DND-41 (cell line): ENCODE measurements around the gene FADS1.

Experiments
- ATAC-seq: fragments of 200-7000 bp; cut with Tn5 transposase; 3 replicates; pipeline ENCODE4 v1.9.1; 2021; ENCODE audit warnings: low read depth; ENCODE audit not compliant: insufficient read depth
- DNase-seq: peaks from one replicate; pipeline ENCODE4 v3.0.0-alpha.2; 2020
- H2AFZ ChIP-seq: 2 replicates; pipeline ENCODE4 v1.6.0; 2012; ENCODE audit warnings: low read depth, low read length
- H3K27ac ChIP-seq: 2 replicates; pipeline ENCODE4 v1.5.1; 2012; ENCODE audit warnings: low read length, inconsistent platforms
- H3K27me3 ChIP-seq: fragments of 200-600 bp; sonication (generic); 2 replicates; pipeline ENCODE4 v1.6.0; 2012; ENCODE audit warnings: low read length, mild to moderate bottlenecking, inconsistent platforms; ENCODE audit not compliant: insufficient read depth, poor library complexity
- H3K36me3 ChIP-seq: 2 replicates; pipeline ENCODE4 v1.5.1; 2012; ENCODE audit warnings: low read length, inconsistent platforms; ENCODE audit not compliant: insufficient read depth
- H3K4me1 ChIP-seq: 2 replicates; pipeline ENCODE4 v1.5.1; 2012; ENCODE audit warnings: mild to moderate bottlenecking, low read length; ENCODE audit not compliant: insufficient read depth
- H3K4me2 ChIP-seq: 2 replicates; pipeline ENCODE4 v1.6.0; 2012; ENCODE audit warnings: mild to moderate bottlenecking, moderate library complexity, low read length, inconsistent platforms; ENCODE audit not compliant: insufficient read depth
- H3K4me3 ChIP-seq, 2 experiments: fragments of 200-600 bp in 1 of 2; shearing (Covaris generic) in 1 of 2; 2 replicates each; pipeline ENCODE4 v1.5.1; 2012 to 2016; ENCODE audit warnings: inconsistent platforms in 2 of 2, low read length in 2 of 2, mild to moderate bottlenecking in 2 of 2, low read depth in 1 of 2, moderate library complexity in 1 of 2
- H3K79me2 ChIP-seq: 2 replicates; pipeline ENCODE4 v1.6.0; 2012; ENCODE audit warnings: low read length, inconsistent platforms; ENCODE audit not compliant: insufficient read depth
- H3K9ac ChIP-seq: 2 replicates; pipeline ENCODE4 v1.6.0; 2012; ENCODE audit warnings: low read depth, mild to moderate bottlenecking, inconsistent platforms, low read length, moderate library complexity
- H3K9me3 ChIP-seq: 2 replicates; pipeline ENCODE4 v1.5.1; 2012; ENCODE audit warnings: low read length, moderate library complexity, mild to moderate bottlenecking, inconsistent platforms; ENCODE audit not compliant: insufficient read depth, severe bottlenecking
- H4K20me1 ChIP-seq: 2 replicates; pipeline ENCODE4 v1.6.0; 2012; ENCODE audit warnings: low read length; ENCODE audit not compliant: insufficient read depth
- EZH2 ChIP-seq: IDR thresholded peaks from 3 replicates; pipeline ENCODE4 v1.6.1; 2012; ENCODE audit warnings: borderline replicate concordance, low read depth, mild to moderate bottlenecking, moderate library complexity, low read length, inconsistent platforms; ENCODE audit not compliant: severe bottlenecking
- TF ChIP-seq, protein P1 (sequence below): IDR thresholded peaks from 2 replicates; pipeline ENCODE4 v1.5.1; 2012; ENCODE audit warnings: borderline replicate concordance, low read length, moderate library complexity, mild to moderate bottlenecking; ENCODE audit not compliant: poor library complexity, severe bottlenecking; ENCODE audit errors: extremely low read depth

Gene FADS1

GRCh38 chr11:61776561-61777075 is 40.2 kb downstream of the FADS1 start:
- no peaks in the 10 kb centered on the region for H3K4me1 ChIP-seq
- no peaks in the 10 kb centered on the region for H3K36me3 ChIP-seq
- H3K79me2 ChIP-seq, result no peaks in the 10 kb centered on the region
- H4K20me1 ChIP-seq, result peaks cover 9% of the 10 kb centered on the region; the same call in 1 of the 2 replicates
- no peak overlapping the region for H3K4me3 ChIP-seq
- H3K9ac ChIP-seq, result no peak overlapping the region
- no peak overlapping the region for H3K4me2 ChIP-seq
- ATAC-seq, result peak; percentile 81
- H3K9me3 ChIP-seq, result no peaks in the 10 kb centered on the region
- TF ChIP-seq, protein P1, sequence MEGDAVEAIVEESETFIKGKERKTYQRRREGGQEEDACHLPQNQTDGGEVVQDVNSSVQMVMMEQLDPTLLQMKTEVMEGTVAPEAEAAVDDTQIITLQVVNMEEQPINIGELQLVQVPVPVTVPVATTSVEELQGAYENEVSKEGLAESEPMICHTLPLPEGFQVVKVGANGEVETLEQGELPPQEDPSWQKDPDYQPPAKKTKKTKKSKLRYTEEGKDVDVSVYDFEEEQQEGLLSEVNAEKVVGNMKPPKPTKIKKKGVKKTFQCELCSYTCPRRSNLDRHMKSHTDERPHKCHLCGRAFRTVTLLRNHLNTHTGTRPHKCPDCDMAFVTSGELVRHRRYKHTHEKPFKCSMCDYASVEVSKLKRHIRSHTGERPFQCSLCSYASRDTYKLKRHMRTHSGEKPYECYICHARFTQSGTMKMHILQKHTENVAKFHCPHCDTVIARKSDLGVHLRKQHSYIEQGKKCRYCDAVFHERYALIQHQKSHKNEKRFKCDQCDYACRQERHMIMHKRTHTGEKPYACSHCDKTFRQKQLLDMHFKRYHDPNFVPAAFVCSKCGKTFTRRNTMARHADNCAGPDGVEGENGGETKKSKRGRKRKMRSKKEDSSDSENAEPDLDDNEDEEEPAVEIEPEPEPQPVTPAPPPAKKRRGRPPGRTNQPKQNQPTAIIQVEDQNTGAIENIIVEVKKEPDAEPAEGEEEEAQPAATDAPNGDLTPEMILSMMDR, result peak; percentile 75
- TF ChIP-seq EZH2, result no peak
- no peak overlapping the region for H2AFZ ChIP-seq
- H3K27me3 ChIP-seq, result no peaks in the 10 kb centered on the region
- DNase-seq, result peak; percentile 67
- H3K27ac ChIP-seq, result no peak overlapping the region

GRCh38 chr11:61775606-61776554 is 40.9 kb downstream of the FADS1 start:
- ATAC-seq, result no peak
- Histone ChIP-seq H3K27me3 (no peaks in the 10 kb centered on the region), H3K27ac (no peak overlapping the region), H3K9me3 (no peaks in the 10 kb centered on the region), H3K79me2 (no peaks in the 10 kb centered on the region), H4K20me1 (peaks cover 9% of the 10 kb centered on the region; the same call in 1 of the 2 replicates), H3K36me3 (no peaks in the 10 kb centered on the region), H3K4me1 (no peaks in the 10 kb centered on the region), H3K9ac (no peak overlapping the region), H2AFZ (no peak overlapping the region), H3K4me2 (no peak overlapping the region), H3K4me3 (no peak overlapping the region)
- DNase-seq, result no peak
- TF ChIP-seq, protein P1, result no peak
- TF ChIP-seq EZH2, result no peak

DNA sequence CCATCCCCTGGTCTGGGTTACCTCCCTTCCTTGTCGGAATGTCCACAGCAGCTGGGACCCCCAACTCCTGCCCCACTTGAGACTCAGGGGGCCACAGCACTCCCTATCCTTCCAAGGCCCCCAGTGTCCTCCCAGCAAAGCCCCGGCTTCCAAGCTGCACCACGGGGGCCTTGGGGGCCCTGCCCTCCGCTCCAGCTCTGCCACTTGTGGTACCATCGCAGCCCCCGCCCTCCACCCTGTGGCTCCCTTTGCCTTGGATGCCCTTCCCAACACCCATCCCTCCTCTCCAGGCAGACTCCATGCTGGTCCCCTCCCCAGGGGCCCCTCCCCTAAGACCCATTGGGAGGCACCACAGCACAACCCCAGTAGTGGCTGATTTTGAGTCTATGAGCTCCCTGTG is 41.7 kb downstream of the FADS1 start:
- no peak for DNase-seq
- no peaks in the 10 kb centered on the region for H3K36me3 ChIP-seq
- no peak overlapping the region for H3K4me2 ChIP-seq
- H3K79me2 ChIP-seq, result no peaks in the 10 kb centered on the region
- H4K20me1 ChIP-seq, result peaks cover 9% of the 10 kb centered on the region; the same call in 1 of the 2 replicates
- H2AFZ ChIP-seq, result no peak overlapping the region
- no peak overlapping the region for H3K27ac ChIP-seq
- H3K27me3 ChIP-seq, result no peaks in the 10 kb centered on the region
- TF ChIP-seq EZH2, result no peak
- TF ChIP-seq, protein P1, result no peak
- ATAC-seq, result no peak
- no peaks in the 10 kb centered on the region for H3K9me3 ChIP-seq
- no peak overlapping the region for H3K4me3 ChIP-seq
- no peaks in the 10 kb centered on the region for H3K4me1 ChIP-seq
- no peak overlapping the region for H3K9ac ChIP-seq
